HEK293T (cell line): ENCODE measurements around the gene CDK5RAP2.

Experiments used
- BHLHE40 ChIP-seq: fragments of 450-650 bp; IDR thresholded peaks from 2 replicates; pipeline ENCODE4 v1.6.1; 2016; ENCODE audit warnings: mild to moderate bottlenecking, moderate library complexity, borderline replicate concordance
- FOXK2 ChIP-seq: fragments of 450-650 bp; IDR thresholded peaks from 2 replicates; pipeline ENCODE4 v1.6.1; 2016; ENCODE audit warnings: mild to moderate bottlenecking
- FOXM1 ChIP-seq: fragments of 450-650 bp; IDR thresholded peaks from 2 replicates; pipeline ENCODE4 v1.6.1; 2017; ENCODE audit warnings: mild to moderate bottlenecking, borderline replicate concordance
- HDGF ChIP-seq: fragments of 450-650 bp; IDR thresholded peaks from 2 replicates; pipeline ENCODE4 v1.6.1; 2017; ENCODE audit warnings: antibody characterized with exemption, borderline replicate concordance
- NFRKB ChIP-seq: fragments of 450-650 bp; IDR thresholded peaks from 2 replicates; pipeline ENCODE4 v1.6.1; 2016; ENCODE audit warnings: mild to moderate bottlenecking, moderate library complexity
- PKNOX1 ChIP-seq: fragments of 450-650 bp; IDR thresholded peaks from 2 replicates; pipeline ENCODE4 v1.6.1; 2016
- SUZ12 ChIP-seq: fragments of 450-650 bp; IDR thresholded peaks from 2 replicates; pipeline ENCODE4 v1.6.1; 2016; ENCODE audit warnings: mild to moderate bottlenecking
- TARDBP ChIP-seq: fragments of 450-650 bp; IDR thresholded peaks from 2 replicates; pipeline ENCODE4 v1.6.1; 2016
- ZNF384 ChIP-seq: fragments of 450-650 bp; IDR thresholded peaks from 2 replicates; pipeline ENCODE4 v1.6.1; 2016

GRCh38 chr9:120626512-120626911 lies 46.5 kb upstream of the CDK5RAP2 start:
- TF ChIP-seq HDGF (no peak), BHLHE40 (no peak), ZNF384 (no peak), TARDBP (no peak), SUZ12 (no peak), PKNOX1 (no peak), FOXK2 (no peak), FOXM1 (no peak), NFRKB (no peak)
